H1 (cell line): ENCODE results near the gene COLEC12. TPM values are rescaled to one million over a fixed set of nuclear protein-coding genes. Genes with fewer than 3 reads are reported as not detected.

Source experiments
- CTCF ChIA-PET: fragments of 300-600 bp; sonication (Branson Sonifier 250); formaldehyde crosslinking; loops from one replicate; lab custom pipeline; 2021; ENCODE audit not compliant: partially characterized antibody; lab: Charles Lee
- POLR2A ChIA-PET: fragments of 300-600 bp; sonication (Branson Sonifier 250); formaldehyde crosslinking; loops from one replicate; lab custom pipeline; 2021; ENCODE audit warnings: inconsistent platforms; ENCODE audit not compliant: partially characterized antibody; lab: Charles Lee
- DNase-seq, 2 experiments: peaks; one replicate each; pipeline versions ENCODE4 v3.0.0 to v3.0.0-alpha.2; 2010 to 2022; ENCODE audit warnings: low spot score in 2 of 2, low read depth in 1 of 2, mixed read lengths in 1 of 2
- FAIRE-seq: peaks from 2 replicates; lab custom pipeline; 2011; peaks lifted over from hg19 to GRCh38; lab: Jason Lieb, UNC
- H2AFZ ChIP-seq: 2 replicates; pipeline ENCODE4 v1.8.1; 2012; ENCODE audit warnings: low read length, inconsistent platforms
- H2AK5ac ChIP-seq: 2 replicates; pipeline ENCODE4 v1.6.1; 2013; ENCODE audit warnings: low read depth, low read length
- H2BK120ac ChIP-seq: replicated peaks from 2 replicates; pipeline ENCODE3; 2013; ENCODE audit warnings: low read depth, low read length, inconsistent platforms
- H2BK12ac ChIP-seq: 2 replicates; pipeline ENCODE4 v1.6.1; 2013; ENCODE audit warnings: low read depth, low read length
- H2BK15ac ChIP-seq: 2 replicates; pipeline ENCODE4 v1.6.1; 2013; ENCODE audit warnings: low read length
- H2BK20ac ChIP-seq: 2 replicates; pipeline ENCODE4 v1.6.1; 2013; ENCODE audit warnings: low read length
- H2BK5ac ChIP-seq: 2 replicates; pipeline ENCODE4 v1.6.1; 2013; ENCODE audit warnings: low read depth, low read length
- H3K14ac ChIP-seq: 2 replicates; pipeline ENCODE4 v1.6.1; 2013; ENCODE audit warnings: inconsistent platforms; ENCODE audit not compliant: insufficient read length
- H3K18ac ChIP-seq: 2 replicates; pipeline ENCODE4 v1.6.1; 2013; ENCODE audit warnings: low read length; ENCODE audit errors: extremely low read depth
- H3K23ac ChIP-seq: 2 replicates; pipeline ENCODE4 v1.6.1; 2013; ENCODE audit warnings: inconsistent platforms; ENCODE audit not compliant: insufficient read length
- H3K23me2 ChIP-seq: 2 replicates; pipeline ENCODE4 v1.6.1; 2013; ENCODE audit warnings: low read depth, low read length
- H3K27ac ChIP-seq: 2 replicates; pipeline ENCODE4 v1.6.1; 2011; ENCODE audit warnings: low read depth, low read length, inconsistent platforms
- H3K27me3 ChIP-seq, 4 experiments: replicated peaks in 1 of 4; 1 replicate in 1 of 4; 2 replicates in 3 of 4; pipeline versions ENCODE4 v1.6.1 to v1.8.1; 2011 to 2013; ENCODE audit warnings: low read length in 3 of 4, mild to moderate bottlenecking in 3 of 4, inconsistent platforms in 2 of 4, mixed read lengths in 2 of 4, moderate library complexity in 1 of 4; ENCODE audit not compliant: control insufficient read depth in 3 of 4, insufficient read depth in 3 of 4; ENCODE audit errors: extremely low read depth in 1 of 4
- H3K36me3 ChIP-seq, 4 experiments: 2 replicates each; pipeline versions ENCODE4 v1.6.1 to v1.8.1; 2011 to 2013; ENCODE audit warnings: mild to moderate bottlenecking in 4 of 4, low read length in 3 of 4, moderate library complexity in 2 of 4, control low read depth in 1 of 4, inconsistent platforms in 1 of 4; ENCODE audit not compliant: insufficient read depth in 4 of 4, control insufficient read depth in 2 of 4
- H3K4ac ChIP-seq: replicated peaks from 2 replicates; pipeline ENCODE3; 2013; ENCODE audit warnings: low read length, low read depth, mixed read lengths, inconsistent platforms; ENCODE audit not compliant: insufficient read length
- H3K4me1 ChIP-seq, 4 experiments: replicated peaks in 1 of 4; 1 replicate in 1 of 4; 2 replicates in 3 of 4; pipeline versions ENCODE4 v1.6.1 to v1.8.1; 2011 to 2013; ENCODE audit warnings: low read length in 3 of 4, inconsistent platforms in 2 of 4, mixed read lengths in 1 of 4; ENCODE audit not compliant: insufficient read depth in 4 of 4, control insufficient read depth in 3 of 4
- H3K4me2 ChIP-seq, 2 experiments: 2 replicates each; pipeline versions ENCODE4 v1.6.1 to v1.8.1; 2011 to 2013; ENCODE audit warnings: low read depth in 2 of 2, low read length in 2 of 2, control low read depth in 1 of 2, inconsistent platforms in 1 of 2, mild to moderate bottlenecking in 1 of 2; ENCODE audit not compliant: insufficient read depth in 1 of 2
- H3K4me3 ChIP-seq, 4 experiments: fragments of 200-600, 300-600 bp in 1 of 4; sonication (generic), shearing (Covaris generic), sonication (Bioruptor Twin) in 1 of 4; 2 replicates each; pipeline versions ENCODE4 v1.5.1 to v1.8.1; 2011 to 2016; ENCODE audit warnings: low read length in 4 of 4, low read depth in 3 of 4, control low read depth in 2 of 4, inconsistent platforms in 2 of 4, mild to moderate bottlenecking in 2 of 4, mixed read lengths in 1 of 4, moderate library complexity in 1 of 4; ENCODE audit not compliant: insufficient read depth in 2 of 4; ENCODE audit errors: extremely low read depth in 1 of 4
- H3K56ac ChIP-seq: replicated peaks from 2 replicates; pipeline ENCODE3; 2013; ENCODE audit warnings: low read depth, mild to moderate bottlenecking, mixed read lengths, low read length, inconsistent platforms; ENCODE audit not compliant: insufficient read length
- H3K79me1 ChIP-seq: 2 replicates; pipeline ENCODE4 v1.6.1; 2013; ENCODE audit warnings: low read depth, low read length, control low read depth
- H3K79me2 ChIP-seq, 2 experiments: 2 replicates each; pipeline versions ENCODE4 v1.6.1 to v1.8.1; 2012 to 2013; ENCODE audit warnings: low read length in 2 of 2, mild to moderate bottlenecking in 2 of 2, inconsistent platforms in 1 of 2; ENCODE audit not compliant: insufficient read depth in 2 of 2, control insufficient read depth in 1 of 2
- H3K9ac ChIP-seq, 4 experiments: replicated peaks in 1 of 4; 1 replicate in 1 of 4; 2 replicates in 3 of 4; pipeline versions ENCODE4 v1.6.1 to v1.8.1; 2011 to 2013; ENCODE audit warnings: low read depth in 3 of 4, low read length in 3 of 4, control low read depth in 2 of 4, mild to moderate bottlenecking in 2 of 4, moderate library complexity in 2 of 4, inconsistent platforms in 1 of 4; ENCODE audit errors: extremely low read depth in 1 of 4
- H3K9me3 ChIP-seq, 2 experiments: 2 replicates each; pipeline versions ENCODE4 v1.6.1 to v1.8.1; 2012 to 2013; ENCODE audit warnings: mild to moderate bottlenecking in 2 of 2, moderate library complexity in 2 of 2, control low read depth in 1 of 2, inconsistent platforms in 1 of 2, low read depth in 1 of 2, low read length in 1 of 2, mixed read lengths in 1 of 2; ENCODE audit not compliant: insufficient read depth in 2 of 2
- H4K20me1 ChIP-seq, 2 experiments: replicated peaks in 1 of 2; 2 replicates each; pipeline versions ENCODE3 to v1.8.1; 2011 to 2013; ENCODE audit warnings: inconsistent platforms in 2 of 2, low read length in 2 of 2, mild to moderate bottlenecking in 1 of 2; ENCODE audit not compliant: insufficient read depth in 2 of 2, control insufficient read depth in 1 of 2
- H4K5ac ChIP-seq: 2 replicates; pipeline ENCODE4 v1.6.1; 2013; ENCODE audit warnings: low read length, low read depth, mixed read lengths, inconsistent platforms; ENCODE audit not compliant: insufficient read length
- H4K8ac ChIP-seq: 2 replicates; pipeline ENCODE4 v1.8.0; 2013; ENCODE audit warnings: mild to moderate bottlenecking, moderate library complexity, low read length, inconsistent platforms; ENCODE audit not compliant: insufficient read depth; ENCODE audit errors: extremely low read depth
- H4K91ac ChIP-seq: replicated peaks from 2 replicates; pipeline ENCODE3; 2013; ENCODE audit warnings: low read length, mixed read lengths, inconsistent platforms; ENCODE audit not compliant: insufficient read length
- CBX5 ChIP-seq: fragments of 300-800, 300-1000 bp; sonication (generic); IDR thresholded peaks from 2 replicates; pipeline ENCODE4 v1.7.1; 2016; ENCODE audit warnings: antibody characterized with exemption, low read length, low read depth
- CBX8 ChIP-seq: fragments of 300-800, 300-1000 bp; sonication (generic); IDR thresholded peaks from 2 replicates; pipeline ENCODE4 v1.7.1; 2016; ENCODE audit warnings: low read depth, low read length, borderline replicate concordance
- CHD1 ChIP-seq: IDR thresholded peaks from 2 replicates; pipeline ENCODE4 v1.6.1; 2012; ENCODE audit warnings: low read depth, low read length, improper control_type of control experiment
- EP300 ChIP-seq, 2 experiments: IDR thresholded peaks; 1 replicate in 1 of 2; 2 replicates in 1 of 2; pipeline ENCODE4 v1.6.1; 2011 to 2012; ENCODE audit warnings: low read depth in 2 of 2, low read length in 2 of 2, mild to moderate bottlenecking in 2 of 2, borderline replicate concordance in 1 of 2, inconsistent platforms in 1 of 2, moderate library complexity in 1 of 2
- KDM4A ChIP-seq: IDR thresholded peaks from one replicate; pipeline ENCODE4 v1.7.1; 2012; ENCODE audit warnings: low read depth, mild to moderate bottlenecking, moderate library complexity, low read length, inconsistent platforms; ENCODE audit not compliant: severe bottlenecking
- MAFK ChIP-seq: IDR thresholded peaks from 2 replicates; pipeline ENCODE4 v1.6.1; 2012; ENCODE audit warnings: low read depth, mild to moderate bottlenecking, improper control_type of control experiment, low read length
- POLR2AphosphoS5 ChIP-seq: IDR thresholded peaks from 2 replicates; pipeline ENCODE4 v1.6.1; 2011; ENCODE audit warnings: low read depth, low read length
- RFX5 ChIP-seq: IDR thresholded peaks from 2 replicates; pipeline ENCODE4 v1.6.1; 2011; ENCODE audit warnings: low read depth, low read length, improper control_type of control experiment, borderline replicate concordance
- SIX5 ChIP-seq: IDR thresholded peaks from 2 replicates; pipeline ENCODE4 v1.6.1; 2011; ENCODE audit warnings: mild to moderate bottlenecking, low read depth, low read length
- TAF7 ChIP-seq: optimal IDR thresholded peaks from 2 replicates; pipeline ENCODE3; 2011; ENCODE audit warnings: low read depth, mild to moderate bottlenecking, inconsistent platforms, low read length, moderate library complexity, borderline replicate concordance
- WGBS, 2 experiments: shearing (Covaris generic) in 1 of 2; methylation state at CpG; one replicate each; pipeline versions ENCODE4 v1.1.6 to v1.1.7; 2013 to 2015; ENCODE audit warnings: low lambda C conversion rate in 2 of 2, mixed read lengths in 2 of 2, inconsistent platforms in 1 of 2, low coverage in 1 of 2, missing lambda C conversion rate in 1 of 2; ENCODE audit not compliant: insufficient replicate concordance in 2 of 2, insufficient coverage in 1 of 2, insufficient read length in 1 of 2; ENCODE audit errors: extremely low coverage in 1 of 2, missing lambda C conversion rate in 1 of 2; 5-methylcytosine and 5-hydroxymethylcytosine counted together
- polyA plus RNA-seq, 7 experiments: library from polyadenylated mRNA; depleted of rRNA in 3 of 7; stranded (reverse) in 5 of 7; unstranded in 2 of 7; fragments of >200 nt in 5 of 7; fragments of 200-250 nt in 2 of 7; gene quantifications; 1 replicate in 5 of 7; 2 replicates in 1 of 7; 4 replicates in 1 of 7; pipeline versions ENCODE4 v1.2.1 to v1.2.3, GENCODE V29; 2011 to 2013; ENCODE audit warnings: missing spikeins in 2 of 7, mixed read lengths in 2 of 7
- total RNA-seq: library from RNA; stranded (reverse); fragmentation: NEBNext Ultra II Directional; extraction: Animal tissue kit (Norgen Biotek cat#: 25700); gene quantifications from 2 replicates; pipeline ENCODE4 v1.2.1, GENCODE V29; 2021
- TF ChIP-seq, protein P1 (sequence below): IDR thresholded peaks from 2 replicates; pipeline ENCODE4 v1.6.1; 2012; ENCODE audit warnings: inconsistent platforms

The COLEC12 gene
- total and polyA plus RNA-seq, 2 of the 8 experiments (the other 6 are each of a cell fraction or from before 2014, with no cell fraction given) = 0.44 to 2.3 TPM

DNA sequence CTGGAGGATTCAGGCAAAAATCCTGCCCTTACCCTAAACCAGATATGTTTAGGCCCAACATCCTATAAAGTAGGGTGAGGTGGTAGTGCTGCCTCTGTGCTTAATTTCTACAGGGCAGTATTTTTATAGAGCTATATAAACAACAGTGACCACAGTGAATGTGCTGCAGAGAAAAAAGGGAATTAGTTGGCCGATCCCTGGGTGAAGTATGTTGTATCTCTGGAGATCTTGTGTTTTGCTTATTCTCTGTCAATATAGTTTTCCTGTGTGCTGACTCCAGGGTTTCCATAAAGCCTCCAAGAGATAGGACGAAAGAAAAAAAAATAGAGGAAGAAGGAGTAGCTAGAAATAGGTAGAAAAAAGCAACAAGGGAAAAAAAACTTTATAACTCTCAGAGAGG lies 143.7 kb downstream of the COLEC12 start:
- H3K4me2 ChIP-seq = no peak overlapping the region
- no peaks in the 10 kb centered on the region for H3K79me1 ChIP-seq
- H3K36me3 ChIP-seq = no peaks in the 10 kb centered on the region
- H3K56ac ChIP-seq = no peak overlapping the region
- no peak overlapping the region for H2BK20ac ChIP-seq
- no peak overlapping the region for H3K18ac ChIP-seq
- no peaks in the 10 kb centered on the region for H3K27me3 ChIP-seq
- H4K20me1 ChIP-seq = no peaks in the 10 kb centered on the region
- 0 out of 2 replicates have a peak overlapping the region, but pooled peaks have one; percentile 41 for H2AFZ ChIP-seq
- CTCF ChIA-PET = no interaction called here
- H3K23me2 ChIP-seq = no peaks in the 10 kb centered on the region
- H2AK5ac ChIP-seq = no peak overlapping the region
- no peak overlapping the region for H3K9ac ChIP-seq
- no peak overlapping the region for H4K91ac ChIP-seq
- 88% methylated on average over 2 of the region's 2 CpGs; no CpG with 5 or more reads in 1 of the 2 experiments for WGBS, 2 experiments
- H3K4me3 ChIP-seq = no peak overlapping the region
- no peak overlapping the region for H3K23ac ChIP-seq
- no peak overlapping the region for H2BK5ac ChIP-seq
- TF ChIP-seq MAFK = no peak
- TF ChIP-seq TAF7 = no peak
- TF ChIP-seq, protein P1, sequence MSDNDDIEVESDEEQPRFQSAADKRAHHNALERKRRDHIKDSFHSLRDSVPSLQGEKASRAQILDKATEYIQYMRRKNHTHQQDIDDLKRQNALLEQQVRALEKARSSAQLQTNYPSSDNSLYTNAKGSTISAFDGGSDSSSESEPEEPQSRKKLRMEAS = no peak
- TF ChIP-seq SIX5 = no peak
- TF ChIP-seq RFX5 = no peak
- TF ChIP-seq CBX8 = no peak
- TF ChIP-seq EP300 (IDR thresholded peaks at IDR 0.05; ENCODE audit: borderline replicate concordance in 1 of 2, low read depth in 2 of 2, low read length in 2 of 2) = no peak
- no peak for TF ChIP-seq CBX5
- TF ChIP-seq POLR2AphosphoS5 = no peak
- TF ChIP-seq CHD1 = no peak
- TF ChIP-seq KDM4A = no peak
- H2BK120ac ChIP-seq = no peak overlapping the region
- no peak overlapping the region for H4K5ac ChIP-seq
- H3K4ac ChIP-seq = no peak overlapping the region
- no peaks in the 10 kb centered on the region for H3K9me3 ChIP-seq
- no peak overlapping the region for H3K27ac ChIP-seq
- POLR2A ChIA-PET = no interaction called here
- H3K79me2 ChIP-seq = no peaks in the 10 kb centered on the region
- no peaks in the 10 kb centered on the region for H3K4me1 ChIP-seq
- H3K14ac ChIP-seq = no peak overlapping the region
- no peak overlapping the region for H2BK15ac ChIP-seq
- DNase-seq (no peak), FAIRE-seq (no peak)
- no peak overlapping the region for H4K8ac ChIP-seq
- H2BK12ac ChIP-seq = no peak overlapping the region
